HG02623 (cell line): ENCODE data around the gene TENT4A.
A peak's percentile ranks its signal among the peaks of the same experiment; 100 is the strongest.

Experiments
- ATAC-seq: cut with Tn5 transposase; IDR thresholded peaks from one replicate; pipeline ENCODE4 v1.9.1; 2021; ENCODE audit warnings: moderate library complexity; ENCODE audit not compliant: unreplicated experiment

TENT4A gene

GRCh38 chr5:6700074-6700684, 13.1 kb upstream of the TENT4A start:
- ATAC-seq: no peak

- ATAC-seq: no peak
Observed at GRCh38 chr5:6700685-6701355, 12.4 kb upstream of the TENT4A start.

- ATAC-seq: no peak
Observed at GRCh38 chr5:6701491-6701890, 11.7 kb upstream of the TENT4A start.

GRCh38 chr5:6702633-6703032, 10.6 kb upstream of the TENT4A start:
- no peak for ATAC-seq

- ATAC-seq: no peak
Observed at GRCh38 chr5:6703806-6704205, 9.4 kb upstream of the TENT4A start.

- no peak for ATAC-seq
Observed at GRCh38 chr5:6704361-6704851, 8.8 kb upstream of the TENT4A start.

GRCh38 chr5:6705088-6705487, 8.1 kb upstream of the TENT4A start:
- ATAC-seq: peak; percentile 79

- ATAC-seq: no peak
Observed at GRCh38 chr5:6705959-6706358, 7.3 kb upstream of the TENT4A start.

GRCh38 chr5:6707852-6708251, 5.4 kb upstream of the TENT4A start:
- ATAC-seq: no peak

GRCh38 chr5:6708814-6709213, 4.4 kb upstream of the TENT4A start:
- no peak for ATAC-seq

- no peak for ATAC-seq
Observed at GRCh38 chr5:6710070-6710469, 3.2 kb upstream of the TENT4A start.

- ATAC-seq: no peak
Observed at GRCh38 chr5:6710551-6711318, 2.5 kb upstream of the TENT4A start.

- ATAC-seq: no peak
Observed at GRCh38 chr5:6711409-6712141, 1.7 kb upstream of the TENT4A start.

- ATAC-seq: no peak
Observed at GRCh38 chr5:6712142-6712576, 1.1 kb upstream of the TENT4A start.

- ATAC-seq: peak; percentile 61
Observed at GRCh38 chr5:6712577-6713273, 507 bp upstream of the TENT4A start.

GRCh38 chr5:6714226-6715041, 1.2 kb downstream of the TENT4A start:
- ATAC-seq: peak; percentile 4

GRCh38 chr5:6715271-6715670, 2.0 kb downstream of the TENT4A start:
- ATAC-seq: no peak

GRCh38 chr5:6715758-6716628, 2.8 kb downstream of the TENT4A start:
- ATAC-seq: no peak

GRCh38 chr5:6716629-6717149, 3.5 kb downstream of the TENT4A start:
- ATAC-seq: no peak
